H9 (cell line): ENCODE results near the gene APOBEC4. TPM values are rescaled to one million over a fixed set of nuclear protein-coding genes. Genes with fewer than 3 reads are reported as not detected.

Experiments used
- DNase-seq: peaks from one replicate; pipeline ENCODE4 v3.0.0-alpha.2; 2017
- H2AFZ ChIP-seq: one replicate; pipeline ENCODE4 v1.6.1; 2013; ENCODE audit warnings: mild to moderate bottlenecking, low read length, control low read depth, moderate library complexity
- H2AK5ac ChIP-seq: 2 replicates; pipeline ENCODE4 v1.6.1; 2013; ENCODE audit warnings: low read length, control low read depth, mixed read lengths; ENCODE audit not compliant: insufficient read length
- H2BK120ac ChIP-seq: one replicate; pipeline ENCODE4 v1.6.1; 2013; ENCODE audit warnings: low read depth, mild to moderate bottlenecking, low read length, control low read depth, inconsistent platforms; ENCODE audit not compliant: poor library complexity, severe bottlenecking
- H2BK12ac ChIP-seq: 2 replicates; pipeline ENCODE4 v1.6.1; 2013; ENCODE audit warnings: low read length, control low read depth, mixed read lengths, low read depth; ENCODE audit not compliant: insufficient read length
- H2BK15ac ChIP-seq: 2 replicates; pipeline ENCODE4 v1.6.1; 2013; ENCODE audit warnings: low read depth, low read length, control low read depth
- H2BK20ac ChIP-seq: one replicate; pipeline ENCODE4 v1.6.1; 2013; ENCODE audit warnings: low read depth, mild to moderate bottlenecking, low read length, control low read depth, inconsistent platforms; ENCODE audit not compliant: poor library complexity, severe bottlenecking
- H2BK5ac ChIP-seq: 2 replicates; pipeline ENCODE4 v1.6.1; 2013; ENCODE audit warnings: low read length, control low read depth, mixed read lengths; ENCODE audit not compliant: insufficient read length
- H3K14ac ChIP-seq: 2 replicates; pipeline ENCODE4 v1.6.1; 2013; ENCODE audit warnings: low read length, control low read depth; ENCODE audit not compliant: insufficient read depth
- H3K18ac ChIP-seq: 2 replicates; pipeline ENCODE4 v1.6.1; 2013; ENCODE audit warnings: low read depth, mild to moderate bottlenecking, mixed read lengths, low read length, control low read depth; ENCODE audit not compliant: insufficient read length
- H3K23ac ChIP-seq: 2 replicates; pipeline ENCODE4 v1.6.1; 2013; ENCODE audit warnings: low read length, control low read depth, mixed read lengths, low read depth; ENCODE audit not compliant: insufficient read length
- H3K23me2 ChIP-seq: 2 replicates; pipeline ENCODE4 v1.6.1; 2013; ENCODE audit warnings: low read depth, mild to moderate bottlenecking, mixed read lengths, low read length, control low read depth; ENCODE audit not compliant: insufficient read length, poor library complexity, severe bottlenecking
- H3K27ac ChIP-seq: 2 replicates; pipeline ENCODE4 v1.5.1; 2013; ENCODE audit warnings: low read length, control low read depth, mixed read lengths, low read depth; ENCODE audit not compliant: insufficient read length
- H3K27me3 ChIP-seq: 2 replicates; pipeline ENCODE4 v1.6.1; 2013; ENCODE audit warnings: low read length, control low read depth, inconsistent platforms; ENCODE audit not compliant: insufficient read depth
- H3K4ac ChIP-seq: 2 replicates; pipeline ENCODE4 v1.6.1; 2013; ENCODE audit warnings: low read depth, mild to moderate bottlenecking, control low read depth, inconsistent platforms, low read length, moderate library complexity
- H3K4me1 ChIP-seq: 2 replicates; pipeline ENCODE4 v1.6.1; 2013; ENCODE audit warnings: low read length, control low read depth, inconsistent platforms; ENCODE audit not compliant: insufficient read depth
- H3K4me2 ChIP-seq: 2 replicates; pipeline ENCODE4 v1.6.1; 2013; ENCODE audit warnings: low read length, control low read depth, mixed read lengths; ENCODE audit not compliant: insufficient read length, insufficient read depth
- H3K56ac ChIP-seq: 2 replicates; pipeline ENCODE4 v1.6.1; 2013; ENCODE audit warnings: low read depth, mild to moderate bottlenecking, mixed read lengths, low read length, control low read depth; ENCODE audit not compliant: insufficient read length
- H3K79me1 ChIP-seq: 2 replicates; pipeline ENCODE4 v1.6.1; 2013; ENCODE audit warnings: low read depth, mild to moderate bottlenecking, moderate library complexity, low read length, control low read depth, inconsistent platforms; ENCODE audit not compliant: insufficient read depth, poor library complexity, severe bottlenecking
- H3K79me2 ChIP-seq: 2 replicates; pipeline ENCODE4 v1.6.1; 2013; ENCODE audit warnings: low read length, control low read depth, inconsistent platforms; ENCODE audit not compliant: insufficient read depth
- H3K9ac ChIP-seq: 2 replicates; pipeline ENCODE4 v1.6.1; 2013; ENCODE audit warnings: low read length, control low read depth, mixed read lengths; ENCODE audit not compliant: insufficient read length; ENCODE audit errors: extremely low read depth
- H3K9me3 ChIP-seq: one replicate; pipeline ENCODE4 v1.6.1; 2013; ENCODE audit warnings: low read depth, low read length, inconsistent platforms; ENCODE audit not compliant: control insufficient read depth
- H3T11ph ChIP-seq: one replicate; pipeline ENCODE4 v1.6.1; 2013; ENCODE audit warnings: mild to moderate bottlenecking, low read length, control low read depth, inconsistent platforms
- H4K20me1 ChIP-seq: one replicate; pipeline ENCODE4 v1.6.1; 2013; ENCODE audit not compliant: control insufficient read depth, insufficient read length, insufficient read depth
- H4K5ac ChIP-seq: 2 replicates; pipeline ENCODE4 v1.6.1; 2013; ENCODE audit warnings: low read depth, mild to moderate bottlenecking, mixed read lengths, low read length, control low read depth; ENCODE audit not compliant: insufficient read length
- H4K8ac ChIP-seq: replicated peaks from 2 replicates; pipeline ENCODE4 v1.6.1; 2013; ENCODE audit warnings: low read length, control low read depth, mixed read lengths, low read depth; ENCODE audit not compliant: insufficient read length
- H4K91ac ChIP-seq: 2 replicates; pipeline ENCODE4 v1.6.1; 2013; ENCODE audit warnings: low read depth, mild to moderate bottlenecking, moderate library complexity, mixed read lengths, low read length, control low read depth; ENCODE audit not compliant: insufficient read length
- H3K27ac Mint-ChIP-seq, 3 experiments: 2 replicates in 2 of 3; 3 replicates in 1 of 3; pipeline ENCODE4 v1.8.0; 2020 to 2021; ENCODE audit warnings: mixed read lengths in 3 of 3, mild to moderate bottlenecking in 1 of 3, moderate library complexity in 1 of 3
- H3K27me3 Mint-ChIP-seq: 2 replicates; pipeline ENCODE4 v1.8.0; 2021; ENCODE audit warnings: low read depth, mild to moderate bottlenecking, moderate library complexity, mixed read lengths
- H3K36me3 Mint-ChIP-seq, 3 experiments: 2 replicates in 2 of 3; 3 replicates in 1 of 3; pipeline ENCODE4 v1.8.0; 2020 to 2021; ENCODE audit warnings: low read depth in 3 of 3, mixed read lengths in 3 of 3; ENCODE audit not compliant: insufficient read depth in 1 of 3
- H3K4me1 Mint-ChIP-seq, 2 experiments: 2 replicates each; pipeline ENCODE4 v1.8.0; 2020; ENCODE audit warnings: mixed read lengths in 2 of 2
- H3K4me3 Mint-ChIP-seq, 2 experiments: 2 replicates in 1 of 2; 3 replicates in 1 of 2; pipeline ENCODE4 v1.8.0; 2020 to 2021; ENCODE audit warnings: mild to moderate bottlenecking in 2 of 2, mixed read lengths in 2 of 2, moderate library complexity in 1 of 2
- H3K9me3 Mint-ChIP-seq, 2 experiments: 2 replicates in 1 of 2; 3 replicates in 1 of 2; pipeline ENCODE4 v1.8.0; 2020; ENCODE audit warnings: mild to moderate bottlenecking in 2 of 2, mixed read lengths in 2 of 2, moderate library complexity in 1 of 2
- WGBS: extraction: QIAGEN DNeasy Blood & Tissue Kit; methylation state at CpG from one replicate; pipeline ENCODE4 v1.1.7; 2013; ENCODE audit warnings: missing lambda C conversion rate, low lambda C conversion rate, mixed read lengths; ENCODE audit not compliant: insufficient read length; ENCODE audit errors: extremely low coverage; 5-methylcytosine and 5-hydroxymethylcytosine counted together
- total RNA-seq: library from RNA; stranded (reverse); gene quantifications from 2 replicates; pipeline ENCODE4 v1.2.1, GENCODE V29; 2021
- TF ChIP-seq, protein P1 (sequence below): fragments of 200-600 bp; sonication (generic); conservative IDR thresholded peaks from 3 replicates; pipeline ENCODE4 v1.8.0; 2021; ENCODE audit warnings: antibody characterized with exemption, mild to moderate bottlenecking

APOBEC4 gene
- total RNA-seq, 1 experiment from 2014 or later, result not detected

DNA sequence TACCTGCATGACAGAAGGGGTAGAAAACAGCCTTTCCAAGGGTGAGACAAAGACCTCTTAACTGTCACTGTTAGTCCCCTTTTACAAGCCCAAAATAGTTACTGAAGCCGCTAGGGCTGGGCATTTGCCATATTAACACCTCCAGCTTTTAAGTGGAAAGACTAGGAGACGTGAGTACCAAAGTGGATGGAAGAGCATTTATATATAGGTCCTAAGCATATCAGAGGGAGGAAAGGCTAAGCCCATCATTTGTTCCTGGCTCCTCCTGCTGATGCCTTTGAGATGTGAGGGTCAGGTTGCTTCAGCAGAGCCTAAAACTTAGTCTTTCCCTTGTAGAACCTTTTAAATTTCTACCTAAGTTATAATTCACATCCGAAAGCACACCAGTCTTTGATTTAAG lies 25.7 kb upstream of the APOBEC4 start:
- WGBS, result no CpG with 5 or more reads among the region's 3 CpGs

More for the DNA sequence above, 25.7 kb upstream of the APOBEC4 start:
- Histone ChIP-seq H3K79me1 (no peaks in the 10 kb centered on the region), H3K23me2 (no peaks in the 10 kb centered on the region), H2BK12ac (no peak overlapping the region), H4K20me1 (no peaks in the 10 kb centered on the region), H3K79me2 (no peaks in the 10 kb centered on the region), H3K14ac (no peak overlapping the region), H3K27me3 (no peaks in the 10 kb centered on the region), H4K5ac (no peak overlapping the region), H3K9me3 (no peaks in the 10 kb centered on the region), H2BK15ac (no peak overlapping the region), H3K4me2 (no peak overlapping the region), H3K4ac (no peak overlapping the region), H3K23ac (no peak overlapping the region), H2BK20ac (no peak overlapping the region), H3K4me1 (no peaks in the 10 kb centered on the region), H4K91ac (no peak overlapping the region), H2AK5ac (no peak overlapping the region), H3T11ph (no peak overlapping the region), H2BK5ac (no peak overlapping the region), H2BK120ac (no peak overlapping the region), H3K18ac (no peak overlapping the region), H3K27ac (no peak overlapping the region), H3K9ac (no peak overlapping the region), H3K56ac (no peak overlapping the region), H2AFZ (no peak overlapping the region), H4K8ac (no peak overlapping the region)
- Mint-ChIP-seq H3K4me3 (no peak overlapping the region), H3K27me3 (no peaks in the 10 kb centered on the region; the same call in 1 of the 2 replicates), H3K9me3 (peaks cover 2 to 8% of the 10 kb centered on the region in 2 experiments; a peak in 3 of 5 replicates), H3K27ac (no peak overlapping the region), H3K36me3 (no peaks in the 10 kb centered on the region), H3K4me1 (peaks cover 2% of the 10 kb centered on the region in 2 experiments; a peak in 3 of 4 replicates)
- no peak for DNase-seq
- TF ChIP-seq, protein P1, sequence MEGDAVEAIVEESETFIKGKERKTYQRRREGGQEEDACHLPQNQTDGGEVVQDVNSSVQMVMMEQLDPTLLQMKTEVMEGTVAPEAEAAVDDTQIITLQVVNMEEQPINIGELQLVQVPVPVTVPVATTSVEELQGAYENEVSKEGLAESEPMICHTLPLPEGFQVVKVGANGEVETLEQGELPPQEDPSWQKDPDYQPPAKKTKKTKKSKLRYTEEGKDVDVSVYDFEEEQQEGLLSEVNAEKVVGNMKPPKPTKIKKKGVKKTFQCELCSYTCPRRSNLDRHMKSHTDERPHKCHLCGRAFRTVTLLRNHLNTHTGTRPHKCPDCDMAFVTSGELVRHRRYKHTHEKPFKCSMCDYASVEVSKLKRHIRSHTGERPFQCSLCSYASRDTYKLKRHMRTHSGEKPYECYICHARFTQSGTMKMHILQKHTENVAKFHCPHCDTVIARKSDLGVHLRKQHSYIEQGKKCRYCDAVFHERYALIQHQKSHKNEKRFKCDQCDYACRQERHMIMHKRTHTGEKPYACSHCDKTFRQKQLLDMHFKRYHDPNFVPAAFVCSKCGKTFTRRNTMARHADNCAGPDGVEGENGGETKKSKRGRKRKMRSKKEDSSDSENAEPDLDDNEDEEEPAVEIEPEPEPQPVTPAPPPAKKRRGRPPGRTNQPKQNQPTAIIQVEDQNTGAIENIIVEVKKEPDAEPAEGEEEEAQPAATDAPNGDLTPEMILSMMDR, result no peak
